Glutamatergic neuron (in vitro differentiated cells): Measurements from ENCODE around the gene NCAPG2. TPM values are rescaled to one million over a fixed set of nuclear protein-coding genes. Genes with fewer than 3 reads are reported as not detected.

ENCODE experiments used
- DNase-seq: peaks from one replicate; pipeline ENCODE4 v3.0.0; 2022
- H3K27ac Mint-ChIP-seq: one replicate; pipeline ENCODE4 v1.8.0; 2020; ENCODE audit warnings: mild to moderate bottlenecking, mixed read lengths, inconsistent platforms; ENCODE audit not compliant: unreplicated experiment
- H3K27me3 Mint-ChIP-seq: one replicate; pipeline ENCODE4 v1.8.0; 2020; ENCODE audit warnings: mild to moderate bottlenecking, moderate library complexity, mixed read lengths, inconsistent platforms; ENCODE audit not compliant: unreplicated experiment
- H3K36me3 Mint-ChIP-seq: one replicate; pipeline ENCODE4 v1.8.0; 2020; ENCODE audit warnings: mild to moderate bottlenecking, mixed read lengths, inconsistent platforms; ENCODE audit not compliant: unreplicated experiment
- H3K4me1 Mint-ChIP-seq: one replicate; pipeline ENCODE4 v1.8.0; 2020; ENCODE audit warnings: mild to moderate bottlenecking, low read depth, mixed read lengths, inconsistent platforms; ENCODE audit not compliant: unreplicated experiment
- H3K4me3 Mint-ChIP-seq: one replicate; pipeline ENCODE4 v1.8.0; 2020; ENCODE audit warnings: mild to moderate bottlenecking, mixed read lengths, inconsistent platforms; ENCODE audit not compliant: unreplicated experiment
- H3K9me3 Mint-ChIP-seq: one replicate; pipeline ENCODE4 v1.8.0; 2020; ENCODE audit warnings: mild to moderate bottlenecking, moderate library complexity, mixed read lengths, inconsistent platforms; ENCODE audit not compliant: unreplicated experiment
- total RNA-seq: library from RNA; stranded (reverse); fragmentation: NEBNext Ultra II Directional; extraction: Animal tissue kit (Norgen Biotek cat#: 25700); gene quantifications from one replicate; pipeline ENCODE4 v1.2.1, GENCODE V29; 2021; ENCODE audit not compliant: unreplicated experiment
- TF ChIP-seq, protein P1 (sequence below): fragments of 200-600 bp; sonication (generic); IDR thresholded peaks from one replicate; pipeline ENCODE4 v1.5.0; 2021; ENCODE audit not compliant: partially characterized antibody, unreplicated experiment

NCAPG2 gene
- total RNA-seq, 1 donor from 2014 or later = 27.2 TPM

DNA sequence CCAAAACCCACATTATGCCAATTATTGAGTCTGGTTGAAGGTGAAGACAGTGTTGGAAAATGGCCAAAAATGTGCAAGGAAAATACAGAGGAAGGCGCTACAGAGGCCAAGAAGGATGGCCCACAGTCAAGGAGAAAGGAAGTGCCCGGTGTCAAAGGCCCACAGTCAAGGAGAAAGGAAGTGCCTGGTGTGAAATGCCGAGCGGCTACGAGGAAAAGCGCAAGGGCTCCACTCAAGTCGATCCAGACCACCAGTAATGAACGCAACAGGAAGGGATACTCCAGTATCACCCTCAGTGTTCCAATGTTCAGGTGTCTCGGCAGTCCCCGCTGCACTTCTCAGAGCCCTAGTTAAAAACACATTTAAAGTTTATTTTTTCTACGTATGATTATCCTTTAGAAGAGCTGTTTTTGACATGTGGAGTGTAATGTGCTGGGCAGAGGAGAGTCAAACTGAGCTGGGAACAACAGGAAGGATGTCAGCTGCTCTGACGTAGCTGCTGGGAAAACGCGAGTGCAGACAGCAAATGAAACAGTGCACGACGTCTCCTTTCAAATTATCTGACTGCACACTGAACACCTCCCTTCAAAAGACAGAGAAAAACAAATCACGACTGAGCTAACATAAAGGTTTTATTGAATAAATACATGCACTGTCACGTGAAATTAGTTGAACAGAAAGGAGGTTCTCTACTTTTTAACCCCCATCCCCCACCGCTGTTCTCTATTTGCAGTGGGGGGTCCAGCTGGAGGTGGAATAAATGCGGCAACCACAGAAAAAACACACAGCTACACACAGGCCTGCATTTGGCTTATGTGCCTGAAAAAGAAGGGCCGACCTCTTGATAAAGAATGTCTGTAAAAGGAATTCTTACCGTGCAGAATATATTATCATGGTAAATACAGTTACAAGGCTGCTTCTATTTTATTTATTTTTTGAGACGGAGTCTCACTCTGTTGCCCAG lies 26.1 kb upstream of the NCAPG2 start:
- H3K27ac Mint-ChIP-seq = no peak overlapping the region
- H3K4me3 Mint-ChIP-seq = no peak overlapping the region
- H3K27me3 Mint-ChIP-seq = peaks cover 2% of the 10 kb centered on the region
- no peaks in the 10 kb centered on the region for H3K9me3 Mint-ChIP-seq
- no peaks in the 10 kb centered on the region for H3K4me1 Mint-ChIP-seq
- peaks cover 8% of the 10 kb centered on the region for H3K36me3 Mint-ChIP-seq
- TF ChIP-seq, protein P1, sequence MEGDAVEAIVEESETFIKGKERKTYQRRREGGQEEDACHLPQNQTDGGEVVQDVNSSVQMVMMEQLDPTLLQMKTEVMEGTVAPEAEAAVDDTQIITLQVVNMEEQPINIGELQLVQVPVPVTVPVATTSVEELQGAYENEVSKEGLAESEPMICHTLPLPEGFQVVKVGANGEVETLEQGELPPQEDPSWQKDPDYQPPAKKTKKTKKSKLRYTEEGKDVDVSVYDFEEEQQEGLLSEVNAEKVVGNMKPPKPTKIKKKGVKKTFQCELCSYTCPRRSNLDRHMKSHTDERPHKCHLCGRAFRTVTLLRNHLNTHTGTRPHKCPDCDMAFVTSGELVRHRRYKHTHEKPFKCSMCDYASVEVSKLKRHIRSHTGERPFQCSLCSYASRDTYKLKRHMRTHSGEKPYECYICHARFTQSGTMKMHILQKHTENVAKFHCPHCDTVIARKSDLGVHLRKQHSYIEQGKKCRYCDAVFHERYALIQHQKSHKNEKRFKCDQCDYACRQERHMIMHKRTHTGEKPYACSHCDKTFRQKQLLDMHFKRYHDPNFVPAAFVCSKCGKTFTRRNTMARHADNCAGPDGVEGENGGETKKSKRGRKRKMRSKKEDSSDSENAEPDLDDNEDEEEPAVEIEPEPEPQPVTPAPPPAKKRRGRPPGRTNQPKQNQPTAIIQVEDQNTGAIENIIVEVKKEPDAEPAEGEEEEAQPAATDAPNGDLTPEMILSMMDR = no peak
- DNase-seq = no peak

DNA sequence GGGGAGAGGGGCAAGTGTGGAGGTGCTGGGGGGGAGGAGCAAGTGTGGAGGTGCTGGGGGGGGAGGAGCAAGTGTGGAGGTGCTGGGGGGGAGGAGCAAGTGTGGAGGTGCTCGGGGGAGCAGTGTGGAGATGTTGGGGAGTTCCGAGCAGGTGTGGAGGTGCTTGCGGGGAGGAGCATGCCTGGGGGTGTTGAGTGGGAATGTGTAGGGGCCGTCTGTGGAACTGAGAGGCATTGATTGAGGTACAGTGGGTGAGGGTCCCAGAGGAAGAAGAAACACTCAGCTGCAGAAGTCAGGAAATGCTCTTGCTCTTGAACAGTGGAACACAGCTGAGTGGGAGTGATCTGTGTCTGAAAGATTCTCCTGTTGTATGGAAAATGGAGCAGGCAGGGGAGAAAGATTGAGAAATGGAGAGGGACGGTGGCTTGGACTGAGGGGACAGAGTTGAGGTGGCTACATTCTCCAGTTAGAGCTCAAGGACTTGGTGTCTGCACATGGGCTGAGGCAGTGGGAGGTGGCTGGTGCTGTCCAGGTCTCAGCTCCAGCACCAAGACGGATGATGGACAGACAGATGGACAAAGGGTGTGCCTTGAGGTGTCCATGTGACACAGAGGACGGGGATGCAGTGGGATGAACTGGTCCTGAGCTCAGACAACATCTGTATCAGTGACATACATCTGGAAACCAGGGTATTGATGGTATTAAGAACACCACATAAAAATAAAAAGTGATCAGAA lies 25.2 kb upstream of the NCAPG2 start:
- no peak overlapping the region for H3K27ac Mint-ChIP-seq
- TF ChIP-seq, protein P1 = no peak
- H3K4me1 Mint-ChIP-seq = no peaks in the 10 kb centered on the region
- H3K4me3 Mint-ChIP-seq = no peak overlapping the region
- no peaks in the 10 kb centered on the region for H3K9me3 Mint-ChIP-seq
- peaks cover 3% of the 10 kb centered on the region for H3K36me3 Mint-ChIP-seq
- H3K27me3 Mint-ChIP-seq = peaks cover 4% of the 10 kb centered on the region
- DNase-seq = no peak

DNA sequence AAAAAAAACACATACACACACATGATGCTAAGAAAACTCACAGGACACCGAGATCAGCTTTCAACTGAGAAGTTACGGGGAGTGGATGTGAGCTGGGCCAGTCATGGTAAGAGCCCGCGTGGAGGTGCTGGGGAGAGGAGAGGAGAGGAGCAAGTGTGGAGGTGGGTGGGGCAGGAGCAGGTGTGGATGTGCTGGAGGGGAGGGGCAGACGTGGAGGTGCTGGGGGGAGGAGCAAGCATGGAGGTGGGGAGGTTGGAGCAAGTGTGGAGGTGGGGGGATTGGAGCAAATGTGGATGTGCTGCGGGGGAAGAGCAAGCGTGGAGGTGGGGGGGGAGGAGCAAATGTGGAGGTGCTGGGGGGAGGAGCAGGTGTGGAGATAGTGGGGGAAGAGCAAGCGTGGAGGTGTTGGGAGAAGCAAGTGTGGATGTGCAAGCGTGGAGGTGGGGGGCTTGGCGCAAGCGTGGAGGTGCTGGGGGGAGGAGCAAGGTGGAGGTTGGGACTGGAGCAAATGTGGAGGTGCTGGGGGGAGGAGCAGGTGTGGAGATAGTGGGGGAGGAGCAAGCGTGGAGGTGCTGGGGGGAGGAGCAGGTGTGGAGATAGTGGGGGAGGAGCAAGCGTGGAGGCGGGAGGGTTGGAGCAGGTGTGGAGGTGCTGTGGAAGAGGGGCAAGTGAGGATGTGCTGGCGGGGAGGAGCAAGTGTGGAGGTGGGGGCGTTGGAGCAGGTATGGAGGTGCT lies 24.5 kb upstream of the NCAPG2 start:
- no peak for DNase-seq
- TF ChIP-seq, protein P1 = no peak
- Mint-ChIP-seq H3K9me3 (no peaks in the 10 kb centered on the region), H3K27me3 (peaks cover 8% of the 10 kb centered on the region), H3K27ac (no peak overlapping the region), H3K4me1 (no peaks in the 10 kb centered on the region), H3K4me3 (no peak overlapping the region), H3K36me3 (peaks cover 4% of the 10 kb centered on the region)

DNA sequence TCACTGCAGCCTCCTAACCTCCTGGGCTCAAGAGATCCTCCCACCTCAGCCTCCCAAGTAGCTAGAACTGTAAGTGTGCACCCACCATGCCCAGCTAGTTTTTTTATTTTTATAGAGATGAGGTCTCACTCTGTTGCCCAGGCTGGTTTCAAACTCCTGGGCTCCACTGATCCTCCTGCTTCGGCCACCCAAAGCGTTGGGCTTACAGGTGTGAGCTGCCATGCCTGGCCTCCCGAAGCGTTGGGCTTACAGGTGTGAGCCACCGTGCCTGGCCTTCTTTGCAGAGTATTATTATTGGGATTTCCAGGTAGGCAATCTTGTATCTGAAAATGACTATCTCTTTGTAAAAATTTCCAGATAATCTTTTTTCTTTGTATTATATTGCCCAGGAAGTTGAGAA lies 23.1 kb upstream of the NCAPG2 start:
- H3K9me3 Mint-ChIP-seq = no peaks in the 10 kb centered on the region
- no peaks in the 10 kb centered on the region for H3K4me1 Mint-ChIP-seq
- H3K27me3 Mint-ChIP-seq = peaks cover 8% of the 10 kb centered on the region
- H3K4me3 Mint-ChIP-seq = no peak overlapping the region
- no peak for DNase-seq
- TF ChIP-seq, protein P1 = no peak
- peaks cover 4% of the 10 kb centered on the region for H3K36me3 Mint-ChIP-seq
- H3K27ac Mint-ChIP-seq = no peak overlapping the region
